Stimulated activated CD4-positive, alpha-beta T cell treated with anti-CD3 and anti-CD28 coated beads, Interleukin-2, amount 100 ng/mL, for 24 hours (primary cell): ENCODE results near the gene PASK.

Experiments used
- DNase-seq, 2 donors: peaks; one replicate each; pipeline ENCODE4 v3.0.0-alpha.2; 2020

PASK gene

DNA sequence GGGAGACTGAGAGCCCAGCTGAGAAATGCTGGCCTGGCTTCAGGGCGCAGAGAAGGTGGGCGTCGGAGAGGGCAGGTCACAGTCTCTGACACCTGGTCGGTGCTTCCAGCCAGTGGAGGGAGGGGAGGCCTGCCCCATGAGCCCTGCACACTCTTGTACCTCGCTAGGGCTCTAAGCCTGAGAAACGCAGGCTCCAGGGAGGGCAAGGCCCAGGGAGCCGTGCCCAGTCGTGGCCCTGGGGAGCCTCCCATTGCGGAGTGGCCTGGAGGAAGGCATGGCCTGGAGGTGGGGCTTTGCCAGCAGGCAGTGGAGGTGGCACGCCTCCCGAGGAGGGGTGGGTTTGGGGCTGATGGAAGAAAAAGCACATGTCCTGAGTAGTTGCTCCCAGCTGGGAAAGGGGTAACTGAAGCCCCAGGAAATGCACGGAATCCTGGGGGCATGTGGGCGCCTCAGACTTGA lies 86.2 kb downstream of the PASK start:
- no peak for DNase-seq

DNA sequence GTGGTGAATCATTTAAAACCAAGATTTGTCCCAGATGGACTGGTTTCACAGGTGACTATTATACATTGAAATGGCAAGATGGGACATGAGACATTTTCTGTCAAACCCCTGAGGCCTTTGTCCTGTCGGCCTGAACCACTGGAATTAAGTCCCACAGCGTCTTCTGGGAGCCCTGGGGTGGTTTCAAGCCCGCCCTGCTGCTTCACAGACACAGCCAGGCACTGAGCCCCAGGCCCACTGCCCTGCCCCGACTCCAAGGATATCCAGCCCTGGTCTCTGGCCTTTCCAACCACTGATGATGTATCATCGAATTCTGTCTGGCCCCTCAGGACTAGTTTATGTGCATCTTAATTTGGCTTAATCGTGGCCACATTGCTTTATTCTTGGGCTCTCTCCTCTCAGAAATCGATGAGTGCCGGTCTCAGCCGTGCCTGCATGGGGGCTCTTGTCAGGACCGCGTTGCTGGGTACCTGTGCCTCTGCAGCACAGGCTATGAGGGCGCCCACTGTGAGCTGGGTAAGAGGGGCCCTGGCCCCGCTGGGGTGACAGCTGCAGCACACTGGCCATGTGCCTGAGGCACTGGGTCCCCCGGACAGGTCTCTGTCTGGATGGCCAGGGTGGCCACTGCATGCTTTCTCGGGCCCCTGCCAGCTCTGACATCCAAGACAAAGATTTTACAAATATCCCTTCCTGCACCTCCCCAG lies 86.7 kb downstream of the PASK start:
- DNase-seq = no peak

DNA sequence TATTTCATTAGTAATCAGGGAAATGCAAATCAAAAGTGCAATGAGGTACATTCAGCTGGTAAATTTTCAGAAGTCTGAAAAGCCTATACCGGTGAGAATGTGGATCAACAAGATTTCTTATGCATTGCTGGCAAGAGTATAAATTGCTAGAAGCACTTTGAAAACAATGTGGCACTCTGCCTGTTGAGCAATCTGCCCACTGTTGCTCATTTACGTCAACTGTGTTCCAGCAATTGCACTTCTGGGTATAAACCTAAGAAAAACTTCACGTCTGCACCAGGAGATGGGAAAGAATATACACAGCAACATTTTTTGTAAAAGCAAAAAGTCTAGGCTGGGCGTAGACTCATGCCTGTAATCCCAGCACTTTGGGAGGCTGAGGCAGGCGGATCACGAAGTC lies 88.0 kb downstream of the PASK start:
- DNase-seq = no peak
